Thymus (tissue), 11 donors: ENCODE data around the gene PTPN7. TPM values are rescaled to one million over a fixed set of nuclear protein-coding genes. Genes with fewer than 3 reads are reported as not detected.
A peak's percentile ranks its signal among the peaks of the same experiment; 100 is the strongest.
"Not testable (repeated sequence)": the region's sequence is repeated elsewhere in the genome, so short reads cannot be mapped to it uniquely, and the experiment has no call there.

Source experiments
- DNase-seq, 9 donors: peaks; one replicate each; pipeline ENCODE4 v3.0.0-alpha.2; 2013; ENCODE audit warnings: low spot score in 9 of 9, low read depth in 6 of 9, missing footprints in 1 of 9
- H3K27ac ChIP-seq, 2 donors: one replicate each; pipeline ENCODE4 v1.5.1; 2013; ENCODE audit warnings: control low read depth in 1 of 2, low read depth in 1 of 2, low read length in 1 of 2, mild to moderate bottlenecking in 1 of 2, moderate library complexity in 1 of 2
- H3K27me3 ChIP-seq, 2 donors: one replicate each; pipeline ENCODE4 v1.5.1; 2013; ENCODE audit warnings: low read length in 1 of 2; ENCODE audit not compliant: control insufficient read depth in 2 of 2, insufficient read depth in 1 of 2
- H3K36me3 ChIP-seq, 2 donors: one replicate each; pipeline ENCODE4 v1.5.1; 2013; ENCODE audit warnings: low read length in 1 of 2, mild to moderate bottlenecking in 1 of 2, moderate library complexity in 1 of 2; ENCODE audit not compliant: control insufficient read depth in 2 of 2, insufficient read depth in 2 of 2
- H3K4me1 ChIP-seq, 2 donors: one replicate each; pipeline ENCODE4 v1.5.1; 2013; ENCODE audit warnings: low read length in 2 of 2; ENCODE audit not compliant: control insufficient read depth in 2 of 2, insufficient read depth in 2 of 2
- H3K4me3 ChIP-seq, 2 donors: one replicate each; pipeline ENCODE4 v1.5.1; 2013; ENCODE audit warnings: low read length in 2 of 2, control low read depth in 1 of 2, mild to moderate bottlenecking in 1 of 2
- H3K9me3 ChIP-seq, 2 donors: one replicate each; pipeline ENCODE4 v1.5.1; 2013; ENCODE audit warnings: low read length in 1 of 2, mild to moderate bottlenecking in 1 of 2; ENCODE audit not compliant: control insufficient read depth in 2 of 2, insufficient read depth in 1 of 2
- WGBS: extraction: QIAGEN DNeasy Blood & Tissue Kit; methylation state at CpG from one replicate; pipeline ENCODE4 v1.1.7; 2013; 5-methylcytosine and 5-hydroxymethylcytosine counted together
- polyA plus RNA-seq: library from polyadenylated mRNA; stranded (reverse); fragments of 200-250 nt; gene quantifications from one replicate; pipeline ENCODE4 v1.2.3, GENCODE V29; 2013
- total RNA-seq: library from RNA; stranded (reverse); fragments of 120-200 nt; gene quantifications from one replicate; pipeline ENCODE4 v1.2.4, GENCODE V29; 2013
- donor health status: healthy.

The PTPN7 gene
- total and polyA plus RNA-seq, 2 donors = 75.2 to 114 TPM

DNA sequence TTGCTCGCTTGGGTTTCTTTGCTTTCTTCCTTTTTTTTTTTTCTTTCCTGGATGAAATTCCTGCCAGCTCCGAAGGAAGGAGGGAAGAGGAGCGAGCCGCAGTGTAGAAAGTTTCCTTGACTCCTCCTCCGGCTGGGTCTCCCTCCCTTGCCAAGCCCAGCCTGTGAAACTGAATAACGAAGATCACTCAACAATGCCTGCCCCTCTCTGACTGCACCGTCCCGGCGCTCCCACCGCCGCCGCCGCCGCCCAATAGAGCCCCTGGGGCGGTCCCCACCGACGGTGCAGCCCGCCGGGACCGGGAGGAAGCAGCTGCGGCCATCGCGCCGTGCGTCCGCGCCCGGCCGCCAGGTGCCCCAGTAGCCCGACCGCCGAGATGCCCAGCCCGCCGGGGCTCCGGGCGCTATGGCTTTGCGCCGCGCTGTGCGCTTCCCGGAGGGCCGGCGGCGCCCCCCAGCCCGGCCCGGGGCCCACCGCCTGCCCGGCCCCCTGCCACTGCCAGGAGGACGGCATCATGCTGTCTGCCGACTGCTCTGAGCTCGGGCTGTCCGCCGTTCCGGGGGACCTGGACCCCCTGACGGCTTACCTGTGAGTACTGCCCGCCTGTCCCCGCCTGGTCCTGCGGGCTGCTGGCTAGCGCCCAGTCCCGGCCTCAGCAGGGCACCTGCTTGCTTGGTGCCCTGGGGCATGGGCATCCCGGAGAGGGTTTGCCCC lies 33.4 kb upstream of the PTPN7 start, which contains the start of gene LGR6:
Gene LGR6, plus strand, starts transcription at position 186 of the 714 bp plus-strand sequence. Its CDS starts 191 bp downstream, at position 377.
- Histone ChIP-seq H3K9me3 (peaks cover 0 to 4% of the 10 kb centered on the region in 2 donors), H3K36me3 (no peaks in the 10 kb centered on the region), H3K27ac (no peak within 1 kb of the TSS), H3K4me1 (peaks cover 2 to 16% of the 10 kb centered on the region in 2 donors), H3K4me3 (no peak within 1 kb of the TSS), H3K27me3 (peaks cover 23 to 58% of the 10 kb centered on the region in 2 donors)
- 6% methylated on average over 61 of the region's 61 CpGs for WGBS
- no peak for DNase-seq

DNA sequence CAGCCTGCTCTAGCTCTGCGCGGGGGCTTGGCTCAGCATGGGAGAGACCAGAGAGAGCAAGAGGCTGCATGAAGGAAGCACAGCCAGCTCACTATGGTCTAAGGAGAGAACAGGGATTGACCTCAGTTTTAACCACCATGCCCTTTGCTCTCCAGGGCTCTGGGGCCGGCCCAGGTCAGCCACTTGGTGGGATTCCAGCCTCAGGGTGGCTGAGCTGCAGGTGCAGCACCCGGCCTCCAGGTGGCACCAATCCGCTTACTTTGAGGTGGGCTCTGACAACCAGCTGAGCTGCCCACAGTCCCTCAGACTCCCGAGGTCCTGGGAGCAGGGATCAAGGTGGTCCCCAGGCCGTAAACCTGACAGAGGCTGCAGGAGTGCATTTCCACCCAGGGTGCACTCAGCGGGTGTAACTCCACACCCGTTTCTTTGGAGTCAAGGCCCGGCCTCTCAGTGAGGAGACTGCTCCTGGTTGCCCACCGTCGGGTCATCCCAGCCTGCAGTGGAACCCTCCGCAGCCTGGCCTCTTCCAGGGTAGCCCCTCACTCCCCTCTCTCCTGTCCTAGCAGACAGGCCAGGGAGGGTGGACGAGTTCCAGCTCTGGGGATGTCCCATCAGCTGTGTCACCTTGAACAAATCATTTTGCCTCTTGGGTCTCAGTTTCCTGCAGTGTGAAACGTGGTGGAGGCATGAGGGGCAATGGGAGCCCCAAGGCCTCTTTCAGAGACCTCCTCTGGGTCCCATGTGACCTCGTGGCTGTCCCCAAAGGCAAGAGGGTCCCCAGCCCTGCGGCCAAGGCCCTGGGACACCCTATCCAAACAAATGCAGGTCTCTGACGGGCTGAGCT lies 32.6 kb upstream of the PTPN7 start:
- H3K4me1 ChIP-seq = peaks cover 0 to 10% of the 10 kb centered on the region in 2 donors
- H3K27ac ChIP-seq = no peak overlapping the region
- H3K36me3 ChIP-seq = no peaks in the 10 kb centered on the region
- 32% methylated on average over 18 of the region's 18 CpGs for WGBS
- H3K9me3 ChIP-seq = peaks cover 0 to 4% of the 10 kb centered on the region in 2 donors
- no peak overlapping the region for H3K4me3 ChIP-seq
- H3K27me3 ChIP-seq = peaks cover 23 to 57% of the 10 kb centered on the region in 2 donors
- peak in 2 of 9 donors; percentile 57 to 63 for DNase-seq

DNA sequence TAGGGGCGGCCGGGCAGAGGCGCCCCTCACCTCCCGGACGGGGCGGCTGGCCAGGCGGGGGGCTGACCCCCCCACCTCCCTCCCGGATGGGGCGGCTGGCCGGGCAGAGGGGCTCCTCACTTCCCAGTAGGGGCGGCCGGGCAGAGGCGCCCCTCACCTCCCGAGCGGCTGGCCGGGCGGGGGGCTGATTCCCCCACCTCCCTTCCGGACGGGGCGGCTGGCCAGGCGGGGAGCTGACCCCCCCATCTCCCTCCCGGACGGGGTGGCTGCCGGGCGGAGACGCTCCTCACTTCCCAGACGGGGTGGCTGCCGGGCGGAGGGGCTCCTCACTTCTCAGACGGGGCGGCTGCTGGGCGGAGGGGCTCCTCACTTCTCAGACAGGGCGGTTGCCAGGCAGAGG lies 31.0 kb upstream of the PTPN7 start:
- H3K9me3 ChIP-seq, H3K4me3 ChIP-seq, H3K27ac ChIP-seq, DNase-seq, H3K36me3 ChIP-seq, H3K4me1 ChIP-seq: not testable (repeated sequence)
- peaks cover 23 to 54% of the 10 kb centered on the region in 2 donors for H3K27me3 ChIP-seq
- 93% methylated on average over 22 of the region's 33 CpGs for WGBS

DNA sequence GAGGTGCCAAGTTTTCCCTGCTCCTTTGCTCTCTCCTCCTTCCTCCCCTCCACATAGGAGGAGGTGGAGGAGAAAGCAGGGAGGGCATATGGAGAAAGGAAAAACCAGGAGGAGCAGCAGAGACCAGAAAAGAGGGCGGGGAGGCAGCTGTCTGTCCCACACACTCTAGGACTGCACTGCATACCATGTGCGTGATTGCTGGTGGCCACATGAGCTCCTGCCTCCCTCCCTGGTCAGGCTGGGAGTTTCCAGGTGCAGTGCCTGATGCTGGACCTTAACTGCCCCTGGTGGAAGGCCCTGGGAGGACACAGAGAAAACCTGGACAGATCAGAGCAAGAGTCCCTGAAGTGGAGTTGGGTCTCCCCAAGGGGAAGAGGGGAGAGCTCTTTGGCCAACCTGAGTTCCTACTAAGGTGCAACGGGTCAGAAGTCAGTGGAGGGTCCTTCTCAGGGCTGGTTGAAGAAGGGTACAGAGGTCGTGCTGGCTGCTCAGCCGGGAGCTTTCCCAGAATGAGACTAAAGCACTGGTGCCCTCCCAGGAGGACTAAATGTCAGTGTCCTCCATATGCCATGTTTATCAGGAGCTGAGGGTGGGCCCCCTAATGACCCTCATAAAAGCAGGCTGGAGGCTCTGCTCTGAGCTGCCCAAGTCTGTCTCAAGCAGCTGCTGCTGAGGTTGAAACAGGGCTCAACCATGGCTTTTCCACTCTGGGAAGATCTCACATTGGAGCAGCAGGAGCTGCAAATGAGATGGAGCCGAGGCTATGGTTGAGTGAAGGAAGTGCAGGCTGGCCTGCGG lies 29.7 kb upstream of the PTPN7 start:
- Histone ChIP-seq H3K9me3 (peaks cover 0 to 4% of the 10 kb centered on the region in 2 donors), H3K27me3 (peaks cover 21 to 46% of the 10 kb centered on the region in 2 donors), H3K4me1 (peaks cover 0 to 8% of the 10 kb centered on the region in 2 donors), H3K36me3 (no peaks in the 10 kb centered on the region), H3K27ac (no peak overlapping the region), H3K4me3 (no peak overlapping the region)
- WGBS = 93% methylated on average over 7 of the region's 7 CpGs
- DNase-seq = no peak

DNA sequence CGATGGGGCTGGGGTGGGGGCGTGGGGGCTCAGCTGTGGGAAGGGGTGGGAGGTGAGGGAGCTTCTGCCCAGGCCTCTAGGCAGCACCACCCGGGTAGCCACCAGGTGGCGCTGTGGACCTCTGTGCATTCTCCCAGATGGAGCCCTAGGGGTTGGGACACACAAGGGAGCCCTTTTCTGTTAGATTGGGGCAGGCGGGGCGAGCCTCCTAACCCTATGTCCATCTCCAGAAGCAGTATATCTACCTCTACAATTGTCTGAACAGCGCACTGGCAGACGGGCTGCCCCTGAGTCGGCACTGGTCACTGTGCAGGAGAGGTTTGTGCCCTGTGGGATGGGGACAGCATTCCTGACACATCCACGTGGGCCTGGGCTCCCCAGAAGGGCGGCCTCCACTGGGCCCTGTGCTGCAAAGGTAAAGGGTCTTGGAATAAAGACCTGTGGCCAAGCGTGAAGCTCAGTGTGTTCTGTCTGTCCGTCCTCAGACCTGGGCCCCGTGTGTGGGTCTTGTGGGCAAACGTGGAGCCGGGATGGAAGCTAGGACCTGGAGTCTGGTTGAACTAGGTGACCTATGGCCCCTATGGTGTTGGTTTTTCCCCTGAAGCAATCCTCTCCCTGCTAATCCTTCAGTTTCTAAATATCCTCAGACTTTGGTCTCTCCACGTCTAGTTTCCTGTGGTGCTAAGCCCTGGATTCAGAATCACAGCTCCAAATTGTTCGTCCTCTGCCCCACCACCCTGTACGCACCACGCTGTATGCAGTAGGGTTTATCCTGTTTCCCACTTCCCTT lies 28.8 kb upstream of the PTPN7 start:
- Histone ChIP-seq H3K4me1 (peaks cover 0 to 15% of the 10 kb centered on the region in 2 donors), H3K36me3 (no peaks in the 10 kb centered on the region), H3K27ac (no peak overlapping the region), H3K9me3 (peaks cover 0 to 4% of the 10 kb centered on the region in 2 donors), H3K27me3 (peaks cover 13 to 40% of the 10 kb centered on the region in 2 donors), H3K4me3 (no peak overlapping the region)
- DNase-seq = peak in 6 of 9 donors; percentile 42 to 82 (median 60)
- WGBS = 66% methylated on average over 20 of the region's 20 CpGs

DNA sequence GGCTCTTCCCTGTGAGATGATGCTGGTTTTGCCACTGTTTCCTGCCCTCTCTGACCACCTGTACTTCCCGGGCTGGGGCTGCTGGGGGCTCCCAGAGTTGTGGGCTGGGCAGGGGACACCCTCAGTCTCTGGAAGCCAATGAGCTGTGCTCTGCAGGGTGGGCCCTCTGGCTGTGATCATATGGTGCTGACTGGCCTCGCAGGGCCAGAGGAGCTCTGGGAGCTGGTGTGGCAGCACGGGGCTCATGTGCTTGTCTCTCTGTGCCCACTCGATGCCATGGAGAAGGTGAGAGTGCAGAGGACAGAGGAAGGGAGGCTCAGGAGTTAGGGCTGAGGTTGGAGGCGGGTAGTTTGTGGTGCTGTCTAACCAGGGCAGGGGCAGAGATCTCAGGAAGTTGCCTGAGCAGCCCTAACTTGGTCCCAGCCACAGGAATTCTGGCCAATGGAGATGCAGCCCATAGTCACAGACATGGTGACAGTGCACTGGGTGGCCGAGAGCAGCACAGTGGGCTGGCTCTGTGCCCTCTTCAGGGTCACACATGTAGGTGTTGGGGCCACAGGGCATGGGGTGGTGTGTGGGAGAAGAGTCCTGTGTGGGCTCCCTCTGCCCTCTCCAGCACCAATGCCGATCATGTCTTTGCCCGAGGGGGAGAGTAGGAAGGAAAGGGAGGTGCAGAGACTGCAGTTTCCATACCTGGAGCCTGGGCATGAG lies 27.4 kb upstream of the PTPN7 start:
- Histone ChIP-seq H3K27ac (no peak overlapping the region), H3K9me3 (peaks cover 0 to 4% of the 10 kb centered on the region in 2 donors), H3K4me3 (no peak overlapping the region), H3K27me3 (peaks cover under 1 to 28% of the 10 kb centered on the region in 2 donors), H3K36me3 (no peaks in the 10 kb centered on the region), H3K4me1 (peaks cover 0 to 19% of the 10 kb centered on the region in 2 donors)
- no peak for DNase-seq
- WGBS = 87% methylated on average over 8 of the region's 8 CpGs

DNA sequence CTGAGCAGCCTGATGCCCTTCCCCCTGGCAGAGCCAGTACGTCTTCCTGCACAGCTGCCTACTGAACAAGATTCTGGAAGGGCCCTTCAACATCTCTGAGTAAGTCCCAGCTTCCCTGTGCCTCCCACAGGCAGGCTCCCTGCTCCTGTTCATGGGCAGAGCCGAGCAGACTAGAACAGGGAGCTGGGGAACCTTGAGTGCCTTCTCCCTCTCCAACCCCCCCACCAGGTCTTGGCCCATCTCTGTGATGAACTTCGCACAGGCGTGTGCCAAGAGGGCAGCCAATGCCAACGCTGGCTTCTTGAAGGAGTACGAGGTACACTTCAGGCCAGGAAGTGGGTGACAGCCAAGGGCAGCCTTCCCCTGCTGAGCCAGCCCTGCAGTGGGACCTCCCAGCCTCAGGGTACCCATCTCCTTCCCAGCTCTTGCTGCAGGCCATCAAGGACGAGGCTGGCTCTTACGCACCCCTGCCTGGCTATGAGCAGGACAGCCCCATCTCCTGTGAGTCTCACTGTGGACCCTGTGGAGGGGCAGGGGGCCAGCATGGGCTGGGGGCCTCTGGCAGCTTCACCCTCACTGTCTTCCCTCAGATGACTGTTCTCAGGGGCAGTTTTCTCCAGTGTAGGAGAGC lies 26.8 kb upstream of the PTPN7 start:
- WGBS = 88% methylated on average over 8 of the region's 8 CpGs
- peaks cover 0 to 24% of the 10 kb centered on the region in 2 donors for H3K27me3 ChIP-seq
- peaks cover 0 to 4% of the 10 kb centered on the region in 2 donors for H3K9me3 ChIP-seq
- H3K4me1 ChIP-seq = peaks cover 0 to 18% of the 10 kb centered on the region in 2 donors
- DNase-seq = no peak
- no peak overlapping the region for H3K4me3 ChIP-seq
- no peaks in the 10 kb centered on the region for H3K36me3 ChIP-seq
- H3K27ac ChIP-seq = no peak overlapping the region
